ENCODE measurements around the gene ITPKC. TPM values are rescaled to one million over a fixed set of nuclear protein-coding genes. Genes with fewer than 3 reads are reported as not detected.
A peak's percentile ranks its signal among the peaks of the same experiment; 100 is the strongest.

ITPKC gene
- total RNA-seq, 1 experiment from 2014 or later = 23.8 TPM

- peaks cover 47% of the 10 kb centered on the region for H3K36me3 ChIP-seq
- no peaks in the 10 kb centered on the region for H3K27me3 ChIP-seq
- no peak overlapping the region for H3K4me3 ChIP-seq
- H3K9me3 ChIP-seq = no peaks in the 10 kb centered on the region
- DNase-seq = no peak
Measured at GRCh38 chr19:40703029-40703755, 13.7 kb upstream of the ITPKC start.

- H3K36me3 ChIP-seq = peaks cover 59% of the 10 kb centered on the region
- no peak for DNase-seq
Measured at GRCh38 chr19:40704491-40705361, 12.2 kb upstream of the ITPKC start.

GRCh38 chr19:40705362-40705651, 11.6 kb upstream of the ITPKC start:
- H3K27me3 ChIP-seq = no peaks in the 10 kb centered on the region
- DNase-seq = no peak
- no peak overlapping the region for H3K4me3 ChIP-seq
- no peaks in the 10 kb centered on the region for H3K9me3 ChIP-seq
- H3K36me3 ChIP-seq = peaks cover 59% of the 10 kb centered on the region

More at GRCh38 chr19:40704491-40705361, 12.2 kb upstream of the ITPKC start:
- no peaks in the 10 kb centered on the region for H3K27me3 ChIP-seq
- H3K4me3 ChIP-seq = no peak overlapping the region
- H3K9me3 ChIP-seq = no peaks in the 10 kb centered on the region

GRCh38 chr19:40705950-40706619, 10.8 kb upstream of the ITPKC start:
- Histone ChIP-seq H3K27me3 (no peaks in the 10 kb centered on the region), H3K4me3 (no peak overlapping the region), H3K9me3 (no peaks in the 10 kb centered on the region), H3K36me3 (peaks cover 60% of the 10 kb centered on the region)
- no peak for DNase-seq

GRCh38 chr19:40707615-40708014, 9.3 kb upstream of the ITPKC start:
- H3K27me3 ChIP-seq = no peaks in the 10 kb centered on the region
- no peak overlapping the region for H3K4me3 ChIP-seq
- DNase-seq = no peak
- no peaks in the 10 kb centered on the region for H3K9me3 ChIP-seq
- peaks cover 58% of the 10 kb centered on the region for H3K36me3 ChIP-seq

- peaks cover 47% of the 10 kb centered on the region for H3K36me3 ChIP-seq
- H3K4me3 ChIP-seq = no peak overlapping the region
- no peak for DNase-seq
- H3K9me3 ChIP-seq = no peaks in the 10 kb centered on the region
- H3K27me3 ChIP-seq = no peaks in the 10 kb centered on the region
Measured at GRCh38 chr19:40709817-40710216, 7.1 kb upstream of the ITPKC start.

- Histone ChIP-seq H3K9me3 (no peaks in the 10 kb centered on the region), H3K36me3 (peaks cover 30% of the 10 kb centered on the region), H3K27me3 (no peaks in the 10 kb centered on the region), H3K4me3 (peak overlapping the region; percentile 52; the same call in 1 of the 2 replicates)
- no peak for DNase-seq
Measured at GRCh38 chr19:40713939-40714338, 3.0 kb upstream of the ITPKC start.

- peak; percentile 95 for DNase-seq
- Histone ChIP-seq H3K9me3 (no peaks in the 10 kb centered on the region), H3K36me3 (peaks cover 25% of the 10 kb centered on the region), H3K27me3 (no peaks in the 10 kb centered on the region), H3K4me3 (peak overlapping the region; percentile 52)
Measured at GRCh38 chr19:40714441-40715299, 2.2 kb upstream of the ITPKC start.

GRCh38 chr19:40716031-40716481, 856 bp upstream of the ITPKC start:
- H3K4me3 ChIP-seq = peak overlapping the region; percentile 63
- peaks cover 23% of the 10 kb centered on the region for H3K36me3 ChIP-seq
- no peaks in the 10 kb centered on the region for H3K9me3 ChIP-seq
- peak; percentile 73 for DNase-seq
- H3K27me3 ChIP-seq = no peaks in the 10 kb centered on the region

GRCh38 chr19:40717325-40717879, 490 bp downstream of the ITPKC start:
- DNase-seq = no peak
- H3K27me3 ChIP-seq = no peaks in the 10 kb centered on the region
- H3K36me3 ChIP-seq = peaks cover 24% of the 10 kb centered on the region
- H3K4me3 ChIP-seq = peak overlapping the region; percentile 63
- no peaks in the 10 kb centered on the region for H3K9me3 ChIP-seq

GRCh38 chr19:40717880-40718773, 1.2 kb downstream of the ITPKC start:
- peak; percentile 51 for DNase-seq
- H3K27me3 ChIP-seq = no peaks in the 10 kb centered on the region
- H3K9me3 ChIP-seq = no peaks in the 10 kb centered on the region
- peaks cover 21% of the 10 kb centered on the region for H3K36me3 ChIP-seq
- H3K4me3 ChIP-seq = peak overlapping the region; percentile 63

GRCh38 chr19:40718774-40719391, 2.0 kb downstream of the ITPKC start:
- Histone ChIP-seq H3K27me3 (no peaks in the 10 kb centered on the region), H3K4me3 (peak overlapping the region; percentile 63), H3K36me3 (peaks cover 28% of the 10 kb centered on the region), H3K9me3 (peaks cover 2% of the 10 kb centered on the region; the same call in 1 of the 2 replicates)
- peak; percentile 62 for DNase-seq

GRCh38 chr19:40719414-40719894, 2.5 kb downstream of the ITPKC start:
- peaks cover 2% of the 10 kb centered on the region; the same call in 1 of the 2 replicates for H3K9me3 ChIP-seq
- H3K4me3 ChIP-seq = peak overlapping the region; percentile 63
- no peaks in the 10 kb centered on the region for H3K27me3 ChIP-seq
- no peak for DNase-seq
- peaks cover 33% of the 10 kb centered on the region for H3K36me3 ChIP-seq

GRCh38 chr19:40721140-40721486, 4.2 kb downstream of the ITPKC start:
- Histone ChIP-seq H3K36me3 (peaks cover 43% of the 10 kb centered on the region), H3K9me3 (peaks cover 2% of the 10 kb centered on the region; the same call in 1 of the 2 replicates), H3K27me3 (no peaks in the 10 kb centered on the region), H3K4me3 (no peak overlapping the region)
- no peak for DNase-seq

All from MG63 (cell line).